Endothelial cell (in vitro differentiated cells): ENCODE measurements around the gene SLC1A7. TPM values are rescaled to one million over a fixed set of nuclear protein-coding genes. Genes with fewer than 3 reads are reported as not detected.

ENCODE experiments used
- DNase-seq: peaks from one replicate; pipeline ENCODE4 v3.0.0; 2021; ENCODE audit warnings: low spot score
- H3K27ac Mint-ChIP-seq: one replicate; pipeline ENCODE4 v1.8.0; 2021; ENCODE audit warnings: mixed read lengths, inconsistent platforms; ENCODE audit not compliant: unreplicated experiment
- H3K27me3 Mint-ChIP-seq: one replicate; pipeline ENCODE4 v1.8.0; 2021; ENCODE audit warnings: mild to moderate bottlenecking, moderate library complexity, mixed read lengths, inconsistent platforms; ENCODE audit not compliant: unreplicated experiment
- H3K36me3 Mint-ChIP-seq: one replicate; pipeline ENCODE4 v1.8.0; 2021; ENCODE audit warnings: mild to moderate bottlenecking, low read depth, mixed read lengths, inconsistent platforms; ENCODE audit not compliant: unreplicated experiment
- H3K4me1 Mint-ChIP-seq: one replicate; pipeline ENCODE4 v1.8.0; 2021; ENCODE audit warnings: mild to moderate bottlenecking, mixed read lengths, inconsistent platforms; ENCODE audit not compliant: unreplicated experiment
- H3K4me3 Mint-ChIP-seq: one replicate; pipeline ENCODE4 v1.8.0; 2021; ENCODE audit warnings: mild to moderate bottlenecking, mixed read lengths, inconsistent platforms; ENCODE audit not compliant: unreplicated experiment
- H3K9me3 Mint-ChIP-seq: one replicate; pipeline ENCODE4 v1.8.0; 2021; ENCODE audit warnings: mixed read lengths, inconsistent platforms; ENCODE audit not compliant: unreplicated experiment
- total RNA-seq: library from RNA; stranded (reverse); fragmentation: NEBNext Ultra II Directional; extraction: Animal tissue kit (Norgen Biotek cat#: 25700); gene quantifications from one replicate; pipeline ENCODE4 v1.2.1, GENCODE V29; 2021; ENCODE audit not compliant: unreplicated experiment
- TF ChIP-seq, protein P1 (sequence below): fragments of 200-600 bp; sonication (generic); IDR thresholded peaks from one replicate; pipeline ENCODE4 v1.5.0; 2021; ENCODE audit warnings: antibody characterized with exemption; ENCODE audit not compliant: unreplicated experiment

The SLC1A7 gene
- total RNA-seq, 1 donor from 2014 or later, result not detected

DNA sequence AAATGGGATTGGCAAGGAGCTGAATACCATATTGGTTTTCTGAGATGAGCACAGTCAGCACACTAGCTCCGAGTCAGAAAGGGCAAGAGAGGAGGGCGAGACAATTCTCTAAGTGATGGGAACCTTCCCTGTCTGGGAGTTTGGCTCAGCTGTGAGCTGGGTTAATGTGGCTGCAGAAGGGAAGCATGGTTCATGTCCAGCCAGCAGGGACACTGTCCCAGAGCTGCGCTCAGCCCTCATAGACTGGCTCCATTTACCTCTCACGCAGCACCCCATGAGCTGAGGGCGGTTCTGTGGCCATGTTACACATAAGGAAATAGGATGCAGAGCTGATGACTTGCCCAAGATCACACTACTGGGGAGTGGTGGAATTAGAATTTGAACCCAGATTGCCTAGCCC is 38.5 kb upstream of the SLC1A7 start:
- no peak overlapping the region for H3K4me3 Mint-ChIP-seq
- peaks cover under 1% of the 10 kb centered on the region for H3K4me1 Mint-ChIP-seq
- no peak overlapping the region for H3K27ac Mint-ChIP-seq
- DNase-seq, result no peak
- no peaks in the 10 kb centered on the region for H3K9me3 Mint-ChIP-seq
- H3K27me3 Mint-ChIP-seq, result no peaks in the 10 kb centered on the region
- H3K36me3 Mint-ChIP-seq, result no peaks in the 10 kb centered on the region
- TF ChIP-seq, protein P1, sequence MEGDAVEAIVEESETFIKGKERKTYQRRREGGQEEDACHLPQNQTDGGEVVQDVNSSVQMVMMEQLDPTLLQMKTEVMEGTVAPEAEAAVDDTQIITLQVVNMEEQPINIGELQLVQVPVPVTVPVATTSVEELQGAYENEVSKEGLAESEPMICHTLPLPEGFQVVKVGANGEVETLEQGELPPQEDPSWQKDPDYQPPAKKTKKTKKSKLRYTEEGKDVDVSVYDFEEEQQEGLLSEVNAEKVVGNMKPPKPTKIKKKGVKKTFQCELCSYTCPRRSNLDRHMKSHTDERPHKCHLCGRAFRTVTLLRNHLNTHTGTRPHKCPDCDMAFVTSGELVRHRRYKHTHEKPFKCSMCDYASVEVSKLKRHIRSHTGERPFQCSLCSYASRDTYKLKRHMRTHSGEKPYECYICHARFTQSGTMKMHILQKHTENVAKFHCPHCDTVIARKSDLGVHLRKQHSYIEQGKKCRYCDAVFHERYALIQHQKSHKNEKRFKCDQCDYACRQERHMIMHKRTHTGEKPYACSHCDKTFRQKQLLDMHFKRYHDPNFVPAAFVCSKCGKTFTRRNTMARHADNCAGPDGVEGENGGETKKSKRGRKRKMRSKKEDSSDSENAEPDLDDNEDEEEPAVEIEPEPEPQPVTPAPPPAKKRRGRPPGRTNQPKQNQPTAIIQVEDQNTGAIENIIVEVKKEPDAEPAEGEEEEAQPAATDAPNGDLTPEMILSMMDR, result no peak

DNA sequence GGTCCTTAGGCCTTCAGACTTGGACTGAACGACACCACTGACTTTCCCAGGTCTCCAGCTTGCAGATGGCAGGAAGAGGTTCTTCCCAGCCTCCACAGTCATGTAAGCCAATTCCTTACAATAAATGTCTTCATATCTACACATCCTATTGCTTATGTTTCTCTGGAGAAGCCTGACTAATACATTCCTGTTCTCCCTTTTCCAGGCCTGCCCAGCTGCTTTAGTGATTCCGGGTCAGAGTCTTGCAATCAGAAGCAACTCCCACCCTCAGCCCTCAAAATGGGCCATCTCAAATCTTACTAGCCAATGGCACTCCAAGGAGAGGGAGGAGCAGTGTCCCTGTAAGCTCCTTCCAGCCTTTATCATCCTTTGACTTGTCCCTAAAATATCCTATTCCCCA is 37.8 kb upstream of the SLC1A7 start:
- Mint-ChIP-seq H3K36me3 (no peaks in the 10 kb centered on the region), H3K27ac (no peak overlapping the region), H3K9me3 (no peaks in the 10 kb centered on the region), H3K27me3 (no peaks in the 10 kb centered on the region), H3K4me1 (peaks cover 6% of the 10 kb centered on the region), H3K4me3 (no peak overlapping the region)
- DNase-seq, result no peak
- TF ChIP-seq, protein P1, result no peak

DNA sequence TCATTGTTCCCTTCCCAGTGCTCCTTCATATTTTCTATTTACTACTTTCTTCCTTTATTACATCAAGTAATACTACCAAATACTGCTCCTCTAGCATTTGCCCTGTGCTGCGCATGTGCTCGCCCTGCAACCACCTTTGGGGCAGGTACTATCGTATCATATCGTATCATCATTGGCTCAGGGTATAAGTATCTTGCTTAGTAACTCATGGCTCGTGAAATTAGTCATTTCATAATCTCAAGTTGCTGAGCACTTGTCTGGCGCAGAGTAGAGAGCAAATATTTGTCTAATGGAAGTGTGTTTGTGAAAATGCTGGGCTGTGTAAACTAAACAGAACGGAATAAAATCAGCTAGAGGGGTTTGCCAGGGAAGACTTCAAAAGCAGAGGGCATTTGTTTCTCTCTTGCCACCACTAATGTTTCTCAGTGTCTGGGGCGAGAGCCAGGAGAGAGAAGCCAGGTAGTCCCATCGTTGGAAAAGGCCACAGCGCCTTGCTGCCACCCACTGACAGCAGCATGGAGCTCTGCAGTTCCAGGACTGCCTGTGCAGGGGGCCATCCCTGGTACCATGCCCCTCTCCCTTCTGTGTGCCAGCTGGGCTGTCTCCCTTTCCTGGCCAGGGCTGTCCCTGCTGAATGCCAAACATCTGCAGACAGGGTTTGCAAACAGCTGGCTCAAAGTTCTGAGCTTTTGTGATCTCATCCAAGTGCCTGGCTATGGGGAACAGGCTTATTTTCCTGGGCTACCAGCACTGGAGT is 34.2 kb upstream of the SLC1A7 start:
- no peaks in the 10 kb centered on the region for H3K36me3 Mint-ChIP-seq
- no peak overlapping the region for H3K27ac Mint-ChIP-seq
- no peak for DNase-seq
- H3K9me3 Mint-ChIP-seq, result no peaks in the 10 kb centered on the region
- peaks cover 6% of the 10 kb centered on the region for H3K4me1 Mint-ChIP-seq
- H3K4me3 Mint-ChIP-seq, result no peak overlapping the region
- peaks cover 5% of the 10 kb centered on the region for H3K27me3 Mint-ChIP-seq
- TF ChIP-seq, protein P1, result no peak

DNA sequence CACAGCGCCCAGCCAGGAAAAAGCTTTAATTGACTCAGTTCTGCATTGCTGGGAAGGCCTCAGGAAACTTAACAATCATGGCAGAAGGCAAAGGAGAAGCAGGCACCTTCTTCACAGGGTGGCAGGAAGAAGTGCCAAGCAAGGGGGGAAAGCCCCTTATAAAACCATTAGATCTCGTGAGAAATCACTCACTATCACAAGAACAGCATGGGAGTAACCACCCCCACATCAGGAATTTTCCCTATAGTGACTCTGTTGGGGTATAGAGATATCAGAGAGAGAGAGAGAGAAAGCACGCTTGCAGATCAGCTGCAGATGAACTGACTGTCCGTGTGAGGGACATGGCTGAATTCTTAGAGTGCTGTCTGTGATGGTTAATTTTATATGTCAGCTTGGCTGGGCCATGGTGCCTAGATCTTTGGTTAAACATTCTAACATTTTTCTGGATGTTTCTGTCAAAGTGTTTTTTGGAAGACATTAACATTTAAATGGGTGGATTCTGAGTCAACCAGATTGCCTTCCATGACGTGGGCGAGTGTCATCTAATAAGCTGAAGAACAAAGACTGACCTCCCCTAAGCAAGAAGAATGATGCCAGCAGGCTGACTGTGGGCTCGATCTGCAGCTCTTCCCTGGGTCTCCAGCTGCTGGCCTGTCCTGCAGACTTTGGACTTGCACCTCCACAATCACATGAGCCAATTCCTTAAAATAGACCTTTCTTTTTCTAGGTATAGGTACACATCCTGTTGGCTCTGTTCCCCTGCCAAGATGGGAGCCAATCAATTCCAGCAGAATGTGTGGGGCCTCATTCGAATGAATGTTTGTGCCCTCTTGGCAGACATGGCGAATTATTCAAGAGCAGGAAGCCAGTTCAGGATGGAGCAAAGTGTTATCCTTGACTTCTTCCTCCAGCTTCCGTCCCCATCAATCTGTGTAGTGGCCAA is 32.8 kb upstream of the SLC1A7 start:
- no peaks in the 10 kb centered on the region for H3K9me3 Mint-ChIP-seq
- peaks cover 6% of the 10 kb centered on the region for H3K4me1 Mint-ChIP-seq
- DNase-seq, result no peak
- no peak overlapping the region for H3K27ac Mint-ChIP-seq
- H3K4me3 Mint-ChIP-seq, result no peak overlapping the region
- no peaks in the 10 kb centered on the region for H3K36me3 Mint-ChIP-seq
- TF ChIP-seq, protein P1, result no peak
- peaks cover 5% of the 10 kb centered on the region for H3K27me3 Mint-ChIP-seq
